ENCODE results near the gene LSAMP. TPM values are rescaled to one million over a fixed set of nuclear protein-coding genes. Genes with fewer than 3 reads are reported as not detected.

LSAMP gene
- polyA plus RNA-seq, 2 of the 4 experiments (the other 2 are of a cell fraction), result 0.12 to 0.53 TPM

DNA sequence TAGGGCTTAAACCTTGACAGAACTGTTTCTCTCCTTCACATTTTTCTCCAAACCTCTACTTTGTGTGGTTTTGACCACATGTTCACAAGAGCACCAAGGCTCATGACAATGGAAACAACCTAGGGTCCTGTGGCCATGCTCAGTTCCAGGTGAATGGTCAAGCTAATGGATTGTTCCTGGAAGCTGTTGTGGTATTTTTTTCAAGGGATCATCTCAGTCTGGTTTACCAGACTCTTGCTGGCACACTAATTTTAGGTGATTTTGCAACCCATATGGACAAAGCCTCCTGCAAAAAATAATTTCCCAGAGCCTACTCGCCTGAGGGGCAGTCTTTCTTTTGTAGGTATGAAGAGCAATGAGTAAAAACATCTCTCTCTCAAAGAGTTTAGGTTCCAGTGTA lies 67.2 kb downstream of the LSAMP start:
- TF ChIP-seq FOXS1 (CRISPR knock-in tag; IDR thresholded peaks at IDR 0.05) (no peak), RAD21 (conservative IDR thresholded peaks at IDR 0.05 in 1 of 2, IDR thresholded peaks at IDR 0.05 in 1 of 2) (no peak), ZFP36 (IDR thresholded peaks at IDR 0.05; ENCODE audit: borderline replicate concordance, partially characterized antibody) (no peak), EHF (CRISPR knock-in tag; IDR thresholded peaks at IDR 0.05) (no peak), CEBPB (IDR thresholded peaks at IDR 0.05) (no peak), HOXA7 (CRISPR knock-in tag; IDR thresholded peaks at IDR 0.05) (no peak)
- TF ChIP-seq, protein P1, sequence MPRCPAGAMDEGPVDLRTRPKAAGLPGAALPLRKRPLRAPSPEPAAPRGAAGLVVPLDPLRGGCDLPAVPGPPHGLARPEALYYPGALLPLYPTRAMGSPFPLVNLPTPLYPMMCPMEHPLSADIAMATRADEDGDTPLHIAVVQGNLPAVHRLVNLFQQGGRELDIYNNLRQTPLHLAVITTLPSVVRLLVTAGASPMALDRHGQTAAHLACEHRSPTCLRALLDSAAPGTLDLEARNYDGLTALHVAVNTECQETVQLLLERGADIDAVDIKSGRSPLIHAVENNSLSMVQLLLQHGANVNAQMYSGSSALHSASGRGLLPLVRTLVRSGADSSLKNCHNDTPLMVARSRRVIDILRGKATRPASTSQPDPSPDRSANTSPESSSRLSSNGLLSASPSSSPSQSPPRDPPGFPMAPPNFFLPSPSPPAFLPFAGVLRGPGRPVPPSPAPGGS (IDR thresholded peaks at IDR 0.05), result no peak
- TF ChIP-seq, protein P2, sequence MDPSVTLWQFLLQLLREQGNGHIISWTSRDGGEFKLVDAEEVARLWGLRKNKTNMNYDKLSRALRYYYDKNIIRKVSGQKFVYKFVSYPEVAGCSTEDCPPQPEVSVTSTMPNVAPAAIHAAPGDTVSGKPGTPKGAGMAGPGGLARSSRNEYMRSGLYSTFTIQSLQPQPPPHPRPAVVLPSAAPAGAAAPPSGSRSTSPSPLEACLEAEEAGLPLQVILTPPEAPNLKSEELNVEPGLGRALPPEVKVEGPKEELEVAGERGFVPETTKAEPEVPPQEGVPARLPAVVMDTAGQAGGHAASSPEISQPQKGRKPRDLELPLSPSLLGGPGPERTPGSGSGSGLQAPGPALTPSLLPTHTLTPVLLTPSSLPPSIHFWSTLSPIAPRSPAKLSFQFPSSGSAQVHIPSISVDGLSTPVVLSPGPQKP (IDR thresholded peaks at IDR 0.05; ENCODE audit: low read depth, low read length), result no peak
- TF ChIP-seq, protein P3, sequence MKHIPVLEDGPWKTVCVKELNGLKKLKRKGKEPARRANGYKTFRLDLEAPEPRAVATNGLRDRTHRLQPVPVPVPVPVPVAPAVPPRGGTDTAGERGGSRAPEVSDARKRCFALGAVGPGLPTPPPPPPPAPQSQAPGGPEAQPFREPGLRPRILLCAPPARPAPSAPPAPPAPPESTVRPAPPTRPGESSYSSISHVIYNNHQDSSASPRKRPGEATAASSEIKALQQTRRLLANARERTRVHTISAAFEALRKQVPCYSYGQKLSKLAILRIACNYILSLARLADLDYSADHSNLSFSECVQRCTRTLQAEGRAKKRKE (CRISPR knock-in tag; IDR thresholded peaks at IDR 0.05; ENCODE audit: low read depth), result no peak
- DNase-seq (ENCODE audit: low read depth in 1 of 2, low spot score in 1 of 2), result no peak
- FAIRE-seq, result no peak
- H3K27ac ChIP-seq, result no peak overlapping the region
- no peaks in the 10 kb centered on the region for H3K9me3 ChIP-seq
- H3K4me3 ChIP-seq, result no peak overlapping the region
- WGBS (ENCODE audit: missing lambda C conversion rate), result 0% methylated on average over 1 of the region's 1 CpG
- ChIA-PET POLR2A (no interaction called here), CTCF (no interaction called here)
- no peak overlapping the region for H3K4me2 ChIP-seq
- H3K4me1 ChIP-seq, result no peaks in the 10 kb centered on the region
- ATAC-seq, result no peak

DNA sequence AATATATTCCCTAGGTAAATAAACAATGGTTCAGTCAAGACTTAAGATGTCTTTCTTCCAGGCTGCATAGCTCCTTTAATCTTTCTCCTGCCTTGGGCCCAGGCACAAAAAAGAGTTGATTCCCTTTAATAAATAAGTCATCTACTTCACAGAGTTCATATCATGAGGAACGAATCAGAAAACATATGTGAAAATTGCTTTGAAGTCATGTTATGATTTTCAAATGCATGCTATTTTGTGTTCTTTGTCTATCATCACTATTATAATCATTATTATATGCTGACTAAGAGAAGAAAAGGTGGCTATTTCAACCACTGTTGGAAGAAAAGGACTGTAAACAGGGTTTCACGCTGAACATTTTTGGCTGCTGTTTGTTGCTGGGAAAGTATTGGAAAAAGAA lies 70.4 kb downstream of the LSAMP start:
- no peak overlapping the region for H3K27ac ChIP-seq
- H3K4me3 ChIP-seq, result no peak overlapping the region
- POLR2A ChIA-PET, result no interaction called here
- FAIRE-seq, result no peak
- 9% methylated on average over 2 of the region's 2 CpGs for WGBS (ENCODE audit: missing lambda C conversion rate)
- ATAC-seq, result no peak
- TF ChIP-seq HEYL (CRISPR knock-in tag; IDR thresholded peaks at IDR 0.05) (no peak), RNF2 (IDR thresholded peaks at IDR 0.05; ENCODE audit: borderline replicate concordance, low read depth) (no peak), RCOR1 (IDR thresholded peaks at IDR 0.05; ENCODE audit: low read depth, low read length) (no peak), TFCP2L1 (CRISPR knock-in tag; IDR thresholded peaks at IDR 0.05) (no peak), CHD2 (IDR thresholded peaks at IDR 0.05; ENCODE audit: low read length, partially characterized antibody) (no peak), FOSB (CRISPR knock-in tag; IDR thresholded peaks at IDR 0.05) (no peak), HOXB13 (CRISPR knock-in tag; IDR thresholded peaks at IDR 0.05; ENCODE audit: low read depth) (no peak), KDM1A (IDR thresholded peaks at IDR 0.05; ENCODE audit: low read depth) (no peak), SREBF2 (IDR thresholded peaks at IDR 0.05) (no peak), ZC3H11A (IDR thresholded peaks at IDR 0.05) (no peak), NFE2L2 (conservative IDR thresholded peaks at IDR 0.05; ENCODE audit: low read length) (no peak), RAD21 (conservative IDR thresholded peaks at IDR 0.05 in 1 of 2, IDR thresholded peaks at IDR 0.05 in 1 of 2) (no peak), FOXS1 (CRISPR knock-in tag; IDR thresholded peaks at IDR 0.05) (no peak)
- TF ChIP-seq, protein P4, sequence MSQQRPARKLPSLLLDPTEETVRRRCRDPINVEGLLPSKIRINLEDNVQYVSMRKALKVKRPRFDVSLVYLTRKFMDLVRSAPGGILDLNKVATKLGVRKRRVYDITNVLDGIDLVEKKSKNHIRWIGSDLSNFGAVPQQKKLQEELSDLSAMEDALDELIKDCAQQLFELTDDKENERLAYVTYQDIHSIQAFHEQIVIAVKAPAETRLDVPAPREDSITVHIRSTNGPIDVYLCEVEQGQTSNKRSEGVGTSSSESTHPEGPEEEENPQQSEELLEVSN (IDR thresholded peaks at IDR 0.05; ENCODE audit: borderline replicate concordance, low read depth), result no peak
- DNase-seq (ENCODE audit: low read depth in 1 of 2, low spot score in 1 of 2), result peak in 1 of 2 experiments; percentile 2
- CTCF ChIA-PET, result no interaction called here
- no peaks in the 10 kb centered on the region for H3K4me1 ChIP-seq
- H3K9me3 ChIP-seq, result no peaks in the 10 kb centered on the region
- H3K4me2 ChIP-seq, result no peak overlapping the region
